NK-92 (cell line): ENCODE data around the gene LDAH.

ENCODE experiments used
- DNase-seq: peaks from one replicate; lab custom pipeline; 2025; ENCODE audit not compliant: unreplicated experiment; lab: John Stamatoyannopoulos, UW

Gene LDAH

DNA sequence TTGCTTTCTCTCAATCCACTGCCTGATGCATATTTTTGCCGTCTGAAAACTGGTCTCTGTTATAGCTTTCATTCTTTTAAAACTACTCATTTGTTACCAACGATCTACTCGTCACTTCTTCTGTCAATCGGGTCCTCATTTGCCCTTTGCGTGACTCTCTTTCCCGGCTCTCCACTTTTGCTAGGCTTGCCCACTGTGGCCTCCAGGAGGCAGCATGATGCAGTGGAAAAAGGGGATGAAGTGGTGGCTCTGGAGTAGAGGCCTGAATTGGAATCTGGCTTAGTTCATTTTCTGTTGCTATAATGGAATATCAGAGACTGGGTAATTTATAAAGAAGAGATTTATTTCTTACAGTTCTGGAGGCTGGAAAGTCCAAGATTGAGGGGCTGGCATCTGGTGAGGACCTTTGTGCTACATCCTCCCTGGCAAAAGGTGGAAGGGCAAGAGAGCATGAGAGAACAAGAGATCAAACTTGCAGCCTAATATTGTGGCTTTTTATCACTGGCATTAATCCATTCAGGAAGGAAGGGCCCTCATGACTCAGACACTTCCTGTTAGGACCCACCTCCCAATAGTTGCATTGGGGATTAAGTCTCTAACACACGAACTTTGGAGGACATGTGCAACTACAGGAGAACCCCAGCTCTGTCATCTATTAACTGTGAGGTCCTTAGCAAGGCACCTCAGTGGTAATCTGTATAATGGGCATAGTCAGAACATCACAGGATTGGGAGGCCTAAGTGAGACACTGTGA is 140.6 kb downstream of the LDAH start:
- DNase-seq = no peak

DNA sequence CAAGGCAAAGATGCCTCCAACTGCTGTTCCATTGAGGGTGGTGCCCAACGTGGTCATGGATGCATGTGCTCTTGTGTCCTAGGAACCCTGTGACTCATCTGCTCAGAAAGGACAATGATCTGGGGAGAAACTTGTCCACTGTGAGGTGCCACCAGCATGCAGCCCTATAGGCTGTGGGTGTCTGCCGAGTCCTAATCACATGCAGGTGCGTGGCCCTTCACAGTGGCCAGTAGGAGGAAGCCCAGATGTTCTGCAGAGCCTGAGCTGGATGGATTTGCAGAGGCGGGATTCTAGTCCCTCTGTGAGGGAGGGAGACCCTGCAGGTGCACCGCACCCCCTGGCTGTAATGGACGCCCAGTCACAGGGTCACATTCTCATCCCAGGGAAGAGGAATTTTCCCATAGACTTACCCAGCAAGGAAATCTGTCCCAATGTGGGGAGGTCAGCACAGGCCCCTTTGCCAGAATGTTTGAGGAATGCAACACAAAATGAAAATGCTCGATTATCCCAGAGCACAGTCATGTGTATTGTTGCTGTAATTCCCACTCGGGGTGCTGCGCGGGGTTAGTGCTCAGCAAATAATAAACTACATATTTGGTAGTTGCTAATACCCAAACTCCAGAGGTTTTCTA is 142.0 kb downstream of the LDAH start:
- no peak for DNase-seq

DNA sequence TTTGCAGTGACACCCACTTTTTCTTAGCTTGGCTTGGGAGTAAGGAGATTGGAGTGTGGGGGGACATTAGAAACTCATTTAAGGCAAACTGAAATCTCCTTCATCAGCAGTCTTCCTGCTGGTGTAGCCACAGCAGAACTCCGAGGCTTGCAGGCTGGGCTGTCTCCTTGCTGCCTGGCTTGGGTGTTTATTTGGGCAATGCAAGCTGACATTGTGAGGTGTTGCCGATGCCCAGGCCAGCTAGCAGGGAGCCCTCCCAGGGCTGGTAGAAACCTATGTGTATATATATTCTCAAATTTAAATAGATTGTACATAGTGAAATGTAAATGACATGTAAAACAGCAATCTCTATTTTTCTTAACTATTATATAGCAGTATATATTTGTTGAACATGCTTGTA is 144.1 kb downstream of the LDAH start:
- DNase-seq = no peak

DNA sequence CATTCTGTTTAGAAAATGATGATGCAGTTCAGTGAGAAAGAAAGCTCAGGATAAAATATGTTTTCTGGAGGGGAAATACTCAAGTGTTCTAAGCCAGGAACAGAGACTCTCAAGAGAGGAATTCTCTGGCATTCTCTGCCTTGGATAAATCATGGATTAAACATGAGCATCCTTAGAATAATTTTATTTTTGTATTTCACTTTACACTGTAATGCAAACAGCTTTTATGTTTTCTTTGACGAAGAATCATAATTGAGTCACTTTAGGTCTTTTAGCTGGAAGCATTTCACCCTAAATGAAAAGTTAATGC is 144.9 kb downstream of the LDAH start:
- DNase-seq = no peak

GRCh38 chr2:20677301-20678085 is 145.4 kb downstream of the LDAH start:
- no peak for DNase-seq

- no peak for DNase-seq
Measured at GRCh38 chr2:20676353-20677215, 146.3 kb downstream of the LDAH start.

- DNase-seq = no peak
Measured at GRCh38 chr2:20675701-20676352, 147.1 kb downstream of the LDAH start.

GRCh38 chr2:20674974-20675679 is 147.8 kb downstream of the LDAH start:
- no peak for DNase-seq

GRCh38 chr2:20674309-20674965 is 148.5 kb downstream of the LDAH start:
- no peak for DNase-seq

DNA sequence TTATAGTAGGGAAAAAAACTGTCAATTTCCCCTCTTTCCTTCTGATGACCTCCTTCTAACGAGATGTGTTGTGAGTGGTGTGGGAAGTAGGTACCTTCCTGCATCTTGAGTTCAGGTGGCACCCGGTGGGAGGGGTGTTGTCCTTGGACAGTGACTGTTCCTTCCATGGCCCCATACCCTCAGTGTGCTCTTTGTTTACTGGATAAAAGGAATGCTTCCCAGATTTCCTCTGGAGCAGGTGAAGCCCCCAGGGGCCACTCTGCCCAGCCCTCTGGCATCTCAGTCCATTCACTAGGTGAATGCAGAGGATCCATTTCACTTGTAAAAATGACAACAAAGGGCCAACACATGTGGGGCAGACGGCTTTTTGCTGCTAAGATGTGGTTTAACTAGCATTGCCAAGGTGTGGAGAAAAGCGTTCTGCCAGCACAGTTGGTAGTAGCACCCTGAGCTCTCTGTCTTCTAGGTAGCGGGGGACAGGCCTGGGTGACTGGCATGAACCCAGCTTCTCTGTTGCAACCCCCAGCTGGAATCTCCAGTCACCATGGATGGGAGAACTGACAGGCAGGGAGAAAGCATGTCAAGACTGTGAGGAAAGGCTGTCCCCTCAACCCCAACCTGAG is 149.1 kb downstream of the LDAH start:
- DNase-seq = no peak

DNA sequence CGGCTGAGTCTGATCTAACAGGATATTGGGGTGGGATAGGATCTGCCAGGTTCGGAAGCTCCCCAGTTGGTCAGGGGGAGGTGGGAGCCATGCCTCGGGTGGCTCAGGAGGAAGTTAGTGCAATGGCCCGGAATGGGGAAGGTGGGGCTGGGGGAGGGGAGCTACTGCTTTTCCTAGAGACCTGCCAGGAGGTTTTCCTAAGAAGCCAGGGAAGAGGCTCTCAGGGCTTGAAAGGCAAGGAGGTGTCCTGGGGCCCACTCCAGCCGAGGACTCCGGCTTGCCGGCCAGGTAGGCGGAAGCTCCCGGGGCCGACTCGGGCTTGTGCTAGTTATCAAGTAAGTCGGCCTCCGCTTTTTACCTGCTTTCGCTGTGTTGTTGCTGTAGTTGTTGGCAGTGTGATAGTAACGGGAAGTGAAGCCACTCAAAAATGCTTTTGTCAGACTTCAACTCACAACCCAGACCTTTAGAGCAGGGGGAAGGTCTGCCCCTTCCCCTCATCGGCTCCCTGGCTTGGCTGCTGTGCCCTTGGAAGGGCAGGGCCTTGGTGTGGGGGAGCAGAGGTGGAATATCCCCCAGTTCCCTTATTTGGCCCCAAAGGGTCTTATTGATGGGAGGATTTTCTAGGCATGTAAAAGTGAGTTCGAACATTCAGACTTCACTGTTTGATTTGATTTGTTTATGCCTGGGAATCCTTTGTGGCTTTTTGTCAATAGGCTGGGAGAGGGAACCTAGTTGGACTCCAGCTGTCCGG is 150.5 kb downstream of the LDAH start:
- DNase-seq = no peak

DNA sequence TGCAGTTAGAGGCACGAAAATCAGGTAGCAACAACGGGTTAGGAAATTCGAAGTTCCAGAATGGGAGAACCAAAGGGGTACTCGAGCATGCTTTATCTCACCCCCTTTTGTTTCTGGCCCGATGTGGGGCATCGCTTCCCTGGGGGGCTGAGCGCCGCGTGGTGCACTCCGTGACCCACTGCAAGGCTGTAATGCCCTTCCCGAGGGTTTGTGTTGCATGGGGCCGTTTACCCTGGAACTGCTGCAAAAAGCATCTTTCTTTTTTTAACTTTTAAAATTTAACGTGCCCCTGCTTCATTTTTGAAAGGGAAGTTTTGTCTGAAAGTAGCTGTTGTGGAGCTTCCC is 151.2 kb downstream of the LDAH start:
- DNase-seq = no peak

DNA sequence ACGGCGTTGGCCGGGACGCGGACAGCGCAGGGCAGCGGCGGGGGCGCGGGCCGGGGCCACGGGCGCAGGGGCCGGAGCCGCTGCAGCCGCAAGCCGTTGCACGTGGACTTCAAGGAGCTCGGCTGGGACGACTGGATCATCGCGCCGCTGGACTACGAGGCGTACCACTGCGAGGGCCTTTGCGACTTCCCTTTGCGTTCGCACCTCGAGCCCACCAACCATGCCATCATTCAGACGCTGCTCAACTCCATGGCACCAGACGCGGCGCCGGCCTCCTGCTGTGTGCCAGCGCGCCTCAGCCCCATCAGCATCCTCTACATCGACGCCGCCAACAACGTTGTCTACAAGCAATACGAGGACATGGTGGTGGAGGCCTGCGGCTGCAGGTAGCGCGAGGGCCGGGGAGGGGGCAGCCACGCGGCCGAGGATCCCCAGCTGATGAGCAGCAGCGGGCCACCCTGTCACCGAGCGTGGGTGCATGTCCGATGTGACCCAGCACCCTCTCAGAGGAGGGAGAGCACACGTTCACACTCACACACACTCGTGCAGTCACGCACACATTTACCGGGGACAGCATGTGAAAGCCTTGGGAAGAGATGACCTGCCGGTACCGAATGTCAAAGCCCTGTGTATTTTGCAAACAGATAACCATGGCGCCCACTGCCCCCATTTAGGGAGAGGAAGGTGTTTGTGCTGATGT is 151.7 kb downstream of the LDAH start:
- no peak for DNase-seq

DNA sequence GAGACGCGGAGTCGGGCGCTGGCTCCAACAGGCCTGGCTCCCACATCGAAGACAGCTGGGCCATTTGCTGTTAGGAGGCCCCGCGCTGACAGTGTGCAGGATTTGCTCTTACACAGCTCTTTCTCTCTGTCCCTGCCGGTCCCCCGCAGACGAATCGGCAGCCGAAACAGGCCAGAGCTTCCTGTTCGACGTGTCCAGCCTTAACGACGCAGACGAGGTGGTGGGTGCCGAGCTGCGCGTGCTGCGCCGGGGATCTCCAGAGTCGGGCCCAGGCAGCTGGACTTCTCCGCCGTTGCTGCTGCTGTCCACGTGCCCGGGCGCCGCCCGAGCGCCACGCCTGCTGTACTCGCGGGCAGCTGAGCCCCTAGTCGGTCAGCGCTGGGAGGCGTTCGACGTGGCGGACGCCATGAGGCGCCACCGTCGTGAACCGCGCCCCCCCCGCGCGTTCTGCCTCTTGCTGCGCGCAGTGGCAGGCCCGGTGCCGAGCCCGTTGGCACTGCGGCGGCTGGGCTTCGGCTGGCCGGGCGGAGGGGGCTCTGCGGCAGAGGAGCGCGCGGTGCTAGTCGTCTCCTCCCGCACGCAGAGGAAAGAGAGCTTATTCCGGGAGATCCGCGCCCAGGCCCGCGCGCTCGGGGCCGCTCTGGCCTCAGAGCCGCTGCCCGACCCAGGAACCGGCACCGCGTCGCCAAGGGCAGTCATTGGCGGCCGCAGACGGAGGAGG is 152.4 kb downstream of the LDAH start:
- DNase-seq = no peak

DNA sequence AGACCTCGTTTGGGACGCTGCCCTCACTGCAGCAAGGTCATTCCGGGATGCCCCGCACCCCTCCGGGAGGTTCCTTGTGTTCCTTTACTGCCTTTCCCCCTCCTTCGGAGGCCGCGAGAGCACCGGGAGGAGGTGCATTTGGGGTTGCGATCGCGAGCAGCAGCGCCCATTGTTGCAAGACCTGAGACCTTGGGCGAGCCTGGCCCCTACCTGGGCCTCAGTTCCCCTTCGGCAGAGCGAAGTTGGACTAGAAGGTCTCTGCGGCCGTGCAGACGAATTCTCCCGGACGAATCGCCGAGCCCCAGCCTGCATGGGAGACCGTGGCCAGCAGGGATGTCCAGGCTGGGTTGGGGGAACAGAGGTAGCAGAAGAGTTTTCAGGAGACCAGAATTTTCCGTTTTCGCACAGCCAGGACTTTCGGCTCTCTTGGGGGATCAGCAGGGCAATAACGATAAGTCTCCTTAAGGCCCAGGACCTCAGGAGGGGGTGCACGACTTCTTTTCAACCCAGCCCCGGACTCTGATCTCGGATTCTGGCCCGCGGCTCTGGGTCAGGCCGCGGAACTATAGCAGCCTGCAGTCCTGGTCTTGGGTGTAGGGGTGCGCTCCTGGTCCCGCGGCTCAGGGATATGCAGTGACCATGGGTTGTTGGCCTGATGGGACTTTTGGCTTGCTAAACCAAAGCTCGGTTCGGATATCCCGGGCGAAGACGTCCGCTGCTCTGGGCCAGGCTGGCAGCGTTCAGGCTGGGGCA is 153.2 kb downstream of the LDAH start:
- no peak for DNase-seq

DNA sequence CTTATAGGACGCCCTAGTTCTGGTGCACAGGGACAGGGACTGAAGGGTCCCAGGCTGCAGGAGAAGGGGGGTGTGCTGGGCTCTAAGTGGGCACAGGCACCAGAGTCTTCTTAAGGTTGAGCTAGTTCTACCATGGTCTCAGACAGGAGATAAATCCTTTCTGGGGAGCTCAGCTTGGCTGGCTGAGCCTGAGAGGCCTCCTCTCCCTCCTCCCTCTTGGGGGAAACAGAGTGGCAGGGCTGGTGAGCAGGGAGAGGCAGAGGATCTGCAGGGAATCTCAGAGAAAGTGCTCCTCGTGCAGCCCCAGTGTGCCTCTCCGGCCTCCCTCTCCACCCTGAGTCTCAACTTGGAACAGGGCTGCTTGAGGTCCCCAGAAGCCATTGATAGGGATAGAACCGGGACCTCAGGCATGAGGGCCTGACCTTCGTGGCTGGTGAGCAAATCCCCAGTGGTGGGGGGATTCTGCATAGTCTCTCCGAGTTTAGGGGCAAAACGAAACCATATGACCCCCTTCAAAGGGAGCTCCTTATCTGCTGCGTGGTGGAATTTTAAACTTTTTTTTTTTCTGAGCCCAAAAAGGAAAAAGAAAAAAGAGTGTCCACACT is 153.9 kb downstream of the LDAH start:
- no peak for DNase-seq
